GM10248 (cell line): Measurements from ENCODE around the gene SORT1.

Experiments used
- CTCF ChIA-PET: fragments of 300-600 bp; sonication (Branson Sonifier 250); formaldehyde crosslinking; extraction: SDS; loops from one replicate; lab custom pipeline; 2021; ENCODE audit warnings: antibody characterized with exemption; lab: Yijun Ruan, JAX
- POLR2A ChIA-PET: fragments of 350-650 bp; sonication (Branson Sonifier 250); formaldehyde crosslinking; extraction: SDS; loops from one replicate; lab custom pipeline; 2020; ENCODE audit warnings: antibody characterized with exemption; lab: Yijun Ruan, JAX
- DNase-seq: peaks from one replicate; pipeline ENCODE4 v3.0.0; 2012; ENCODE audit errors: extremely low spot score
- TF ChIP-seq, protein P1 (sequence below): IDR thresholded peaks from 2 replicates; pipeline ENCODE4 v1.5.1; 2012; ENCODE audit warnings: mild to moderate bottlenecking, low read depth; ENCODE audit errors: extremely low read depth, missing control alignments, control extremely low read depth

SORT1 gene

GRCh38 chr1:109283748-109284600, 113.7 kb downstream of the SORT1 start:
- CTCF ChIA-PET, result interaction anchor here (1.1 to 2.3 kb wide), 4 partner anchors 8 to 249 kb away, joined by 3 to 20 read pairs (median 4); no protein-coding TSS in a partner anchor
- TF ChIP-seq, protein P1, sequence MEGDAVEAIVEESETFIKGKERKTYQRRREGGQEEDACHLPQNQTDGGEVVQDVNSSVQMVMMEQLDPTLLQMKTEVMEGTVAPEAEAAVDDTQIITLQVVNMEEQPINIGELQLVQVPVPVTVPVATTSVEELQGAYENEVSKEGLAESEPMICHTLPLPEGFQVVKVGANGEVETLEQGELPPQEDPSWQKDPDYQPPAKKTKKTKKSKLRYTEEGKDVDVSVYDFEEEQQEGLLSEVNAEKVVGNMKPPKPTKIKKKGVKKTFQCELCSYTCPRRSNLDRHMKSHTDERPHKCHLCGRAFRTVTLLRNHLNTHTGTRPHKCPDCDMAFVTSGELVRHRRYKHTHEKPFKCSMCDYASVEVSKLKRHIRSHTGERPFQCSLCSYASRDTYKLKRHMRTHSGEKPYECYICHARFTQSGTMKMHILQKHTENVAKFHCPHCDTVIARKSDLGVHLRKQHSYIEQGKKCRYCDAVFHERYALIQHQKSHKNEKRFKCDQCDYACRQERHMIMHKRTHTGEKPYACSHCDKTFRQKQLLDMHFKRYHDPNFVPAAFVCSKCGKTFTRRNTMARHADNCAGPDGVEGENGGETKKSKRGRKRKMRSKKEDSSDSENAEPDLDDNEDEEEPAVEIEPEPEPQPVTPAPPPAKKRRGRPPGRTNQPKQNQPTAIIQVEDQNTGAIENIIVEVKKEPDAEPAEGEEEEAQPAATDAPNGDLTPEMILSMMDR, result no peak
- POLR2A ChIA-PET, result no interaction called here
- DNase-seq, result no peak

GRCh38 chr1:109282952-109283747, 114.6 kb downstream of the SORT1 start, which contains the start of gene PSRC1:
TSS of gene PSRC1 (minus strand) at chr1:109283145.
- DNase-seq, result peak; percentile 97
- TF ChIP-seq, protein P1, result peak; percentile 63
- CTCF ChIA-PET, result interaction anchor here (0.8 to 2.3 kb wide), 15 partner anchors 9 to 250 kb away, joined by 3 to 20 read pairs (median 5); no protein-coding TSS in a partner anchor

GRCh38 chr1:109282497-109282951, 115.2 kb downstream of the SORT1 start:
- CTCF ChIA-PET, result interaction anchor here (0.8 to 2.3 kb wide), 15 partner anchors 10 to 250 kb away, joined by 3 to 20 read pairs (median 5); no protein-coding TSS in a partner anchor
- POLR2A ChIA-PET, result no interaction called here
- peak; percentile 48 for DNase-seq
- TF ChIP-seq, protein P1, result no peak

More at GRCh38 chr1:109282952-109283747, 114.6 kb downstream of the SORT1 start, which contains the start of gene PSRC1:
- POLR2A ChIA-PET, result no interaction called here

DNA sequence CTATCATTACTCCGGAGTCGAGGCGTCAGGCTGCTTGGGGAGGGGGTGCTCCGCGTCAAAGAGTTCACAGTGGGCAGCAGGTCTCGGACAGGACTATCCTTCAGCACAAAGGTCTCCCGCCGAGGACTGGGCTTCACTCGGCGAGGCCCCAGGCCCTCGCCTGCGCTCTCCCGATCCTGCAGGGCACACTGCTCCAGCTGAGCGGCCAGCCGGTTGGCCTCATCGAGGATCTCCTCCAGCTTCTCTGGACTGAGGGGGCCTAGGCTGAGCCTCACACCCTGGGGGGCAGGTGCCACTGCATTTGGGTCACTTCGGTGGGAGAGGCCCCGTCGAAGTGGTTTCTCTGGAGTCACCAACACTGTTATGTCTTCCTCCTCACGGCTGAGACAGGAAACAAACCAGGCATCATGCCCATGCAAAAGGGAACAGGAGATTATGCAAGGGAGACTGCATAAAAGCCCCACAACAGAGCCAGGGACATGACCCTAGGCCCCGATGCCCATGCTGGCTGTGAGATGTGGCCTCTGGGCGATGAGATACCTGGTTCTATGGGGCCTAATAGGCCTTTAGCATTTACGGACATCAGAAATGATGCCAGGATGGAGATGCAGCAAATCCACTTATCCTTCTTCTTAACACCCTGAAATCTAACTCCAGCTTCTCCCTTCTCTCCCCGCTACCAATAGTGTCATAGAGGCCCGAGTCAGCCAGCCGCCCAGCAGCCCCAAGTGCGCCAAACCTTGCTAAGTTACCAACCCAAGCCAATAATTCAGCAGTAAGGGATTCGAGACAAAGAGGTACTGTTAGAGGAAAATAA, 115.8 kb downstream of the SORT1 start:
- DNase-seq, result no peak
- POLR2A ChIA-PET, result no interaction called here
- CTCF ChIA-PET, result interaction anchor here (1.0 to 2.3 kb wide), 10 partner anchors 10 to 251 kb away, joined by 3 to 20 read pairs (median 6); no protein-coding TSS in a partner anchor
- TF ChIP-seq, protein P1, result no peak

GRCh38 chr1:109280862-109281261, 116.9 kb downstream of the SORT1 start:
- POLR2A ChIA-PET, result no interaction called here
- CTCF ChIA-PET, result no interaction called here
- TF ChIP-seq, protein P1, result no peak
- DNase-seq, result no peak
